T-helper 22 cell (primary cell): Measurements from ENCODE around the gene SOX13.
"Not testable (repeated sequence)": the region's sequence is repeated elsewhere in the genome, so short reads cannot be mapped to it uniquely, and the experiment has no call there.

Experiments
- DNase-seq: peaks from one replicate; pipeline ENCODE4 v3.0.0-alpha.2; 2020; ENCODE audit warnings: low read depth

Gene SOX13

GRCh38 chr1:204087181-204087892 lies 14.4 kb downstream of the SOX13 start:
- no peak for DNase-seq

- DNase-seq: no peak
Measured at GRCh38 chr1:204087893-204088528, 15.1 kb downstream of the SOX13 start.

- DNase-seq: no peak
Measured at GRCh38 chr1:204088596-204088995, 15.7 kb downstream of the SOX13 start.

- no peak for DNase-seq
Measured at GRCh38 chr1:204089044-204089751, 16.3 kb downstream of the SOX13 start.

- DNase-seq: not testable (repeated sequence)
Measured at GRCh38 chr1:204090132-204090531, 17.2 kb downstream of the SOX13 start.

- DNase-seq: no peak
Measured at GRCh38 chr1:204091066-204091465, 18.2 kb downstream of the SOX13 start.

- DNase-seq: no peak
Measured at GRCh38 chr1:204091787-204092312, 18.9 kb downstream of the SOX13 start.

- DNase-seq: no peak
Measured at GRCh38 chr1:204092632-204093420, 19.9 kb downstream of the SOX13 start.

GRCh38 chr1:204093421-204093717 lies 20.5 kb downstream of the SOX13 start:
- no peak for DNase-seq

- no peak for DNase-seq
Measured at GRCh38 chr1:204093781-204094180, 20.9 kb downstream of the SOX13 start.

GRCh38 chr1:204094313-204094729 lies 21.4 kb downstream of the SOX13 start:
- no peak for DNase-seq

- DNase-seq: no peak
Measured at GRCh38 chr1:204094856-204095634, 22.1 kb downstream of the SOX13 start.

- DNase-seq: no peak
Measured at GRCh38 chr1:204096931-204097330, 24.0 kb downstream of the SOX13 start.

GRCh38 chr1:204098683-204099082 lies 25.8 kb downstream of the SOX13 start:
- no peak for DNase-seq

- not testable (repeated sequence) for DNase-seq
Measured at GRCh38 chr1:204099754-204100153, 26.8 kb downstream of the SOX13 start.

- DNase-seq: no peak
Measured at GRCh38 chr1:204102029-204102611, 29.2 kb downstream of the SOX13 start.

GRCh38 chr1:204102739-204103430 lies 30.0 kb downstream of the SOX13 start:
- no peak for DNase-seq

GRCh38 chr1:204103431-204103741 lies 30.5 kb downstream of the SOX13 start:
- DNase-seq: no peak

- DNase-seq: no peak
Measured at GRCh38 chr1:204104331-204105130, 31.6 kb downstream of the SOX13 start.

- no peak for DNase-seq
Measured at GRCh38 chr1:204105131-204105515, 32.2 kb downstream of the SOX13 start.
